Measurements from ENCODE around the gene CCDC120.

Gene CCDC120

DNA sequence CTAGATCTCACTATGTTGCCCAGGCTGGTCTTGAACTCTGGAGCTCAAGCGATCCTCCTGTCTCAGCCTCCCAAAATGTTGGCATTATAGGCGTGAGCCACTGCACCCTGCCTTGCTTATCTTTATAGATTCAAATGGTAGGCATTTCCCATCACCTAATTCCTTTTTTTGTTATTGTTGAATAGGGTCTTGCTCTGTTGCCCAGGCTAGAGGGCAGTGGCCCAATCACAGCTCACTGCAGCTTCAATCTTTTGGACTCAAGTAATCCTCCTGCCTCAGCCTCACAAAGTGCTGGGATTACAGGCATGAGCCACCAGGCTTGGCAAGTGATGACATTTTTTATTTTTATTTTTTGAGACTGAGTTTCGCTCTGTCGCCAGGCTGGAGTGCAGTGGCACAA is 37.6 kb downstream of the CCDC120 start:
- H3K4me3 Mint-ChIP-seq, result no peak overlapping the region
- no peaks in the 10 kb centered on the region for H3K9me3 Mint-ChIP-seq
- H3K36me3 Mint-ChIP-seq (ENCODE audit: insufficient read depth), result peaks cover 18% of the 10 kb centered on the region
- no peaks in the 10 kb centered on the region for H3K27me3 Mint-ChIP-seq
- peaks cover 0 to 5% of the 10 kb centered on the region in 2 donors for H3K4me1 Mint-ChIP-seq (ENCODE audit: low read depth in 2 of 2)
- DNase-seq, result no peak
- ATAC-seq (replicated peaks), result no peak
- no peak overlapping the region for H3K27ac Mint-ChIP-seq

DNA sequence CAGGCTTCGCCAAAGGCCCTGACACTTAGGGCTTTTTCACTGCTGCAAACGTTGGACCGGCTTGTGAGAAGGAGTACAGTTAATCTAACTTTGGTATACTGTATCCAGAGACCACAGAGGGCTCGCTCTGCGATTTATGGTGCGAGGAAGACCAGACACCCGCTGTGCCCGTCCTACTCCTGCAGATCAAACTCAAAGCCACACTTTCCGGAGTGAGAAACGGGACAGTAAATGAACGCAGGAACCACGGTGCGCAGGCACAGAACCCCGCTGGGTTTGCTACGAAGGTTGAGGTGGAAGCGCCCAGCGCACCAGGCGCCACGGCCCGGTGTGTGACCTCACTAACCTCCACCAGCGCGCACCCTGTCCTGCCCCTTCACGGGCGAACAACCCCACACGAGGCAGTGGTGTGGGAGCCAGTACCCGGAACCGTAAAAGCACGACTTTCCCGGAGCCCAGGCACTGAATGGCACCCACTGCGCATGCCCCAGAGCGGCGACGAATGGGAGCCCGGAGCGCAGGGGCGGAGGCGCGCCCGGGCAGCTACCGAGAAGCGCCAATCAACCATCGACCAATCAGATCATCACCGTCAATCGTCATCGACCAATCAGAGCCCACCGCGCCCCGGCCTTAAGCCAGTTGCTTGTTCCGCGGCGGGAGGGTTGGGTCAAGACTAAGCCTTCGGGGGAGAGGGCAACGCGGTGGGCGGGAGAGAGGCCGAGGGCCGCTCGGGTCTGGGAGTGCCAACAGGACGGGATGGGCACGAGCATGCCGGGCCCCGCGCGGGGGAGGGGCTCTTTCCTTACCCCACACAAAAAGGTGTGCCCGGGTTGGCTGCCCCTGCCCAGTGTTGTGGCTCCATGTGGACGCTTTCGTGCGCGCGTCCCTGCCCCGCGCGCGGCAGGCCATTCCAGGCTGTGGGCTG is 42.2 kb downstream of the CCDC120 start:
- DNase-seq (peak; percentile 78 to 83 (median 83)), ATAC-seq (replicated peaks) (peak; percentile 88)
- Mint-ChIP-seq H3K9me3 (no peaks in the 10 kb centered on the region), H3K36me3 (ENCODE audit: insufficient read depth) (peaks cover 29% of the 10 kb centered on the region), H3K27me3 (no peaks in the 10 kb centered on the region), H3K4me3 (peak overlapping the region; percentile 77 to 80), H3K27ac (peak overlapping the region; percentile 84 to 87), H3K4me1 (ENCODE audit: low read depth in 2 of 2) (peaks cover 0 to 7% of the 10 kb centered on the region in 2 donors)

DNA sequence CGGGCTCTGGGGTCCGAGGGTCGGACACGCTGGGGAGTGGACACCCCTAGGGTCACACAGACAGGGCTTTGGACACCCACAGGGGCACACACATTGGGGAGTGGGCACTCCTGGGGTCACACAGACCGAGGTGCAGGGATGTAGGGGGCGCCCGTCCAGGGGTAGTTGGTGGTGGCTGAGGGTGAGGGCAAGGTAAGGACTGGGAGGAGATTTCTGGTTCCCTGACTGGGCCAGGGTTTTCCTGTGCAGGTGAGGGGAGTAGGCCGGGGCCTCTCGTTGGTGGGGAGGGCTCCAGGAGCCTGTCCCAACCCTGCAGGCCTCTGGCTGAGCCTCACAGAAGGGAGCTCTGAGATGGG is 42.8 kb downstream of the CCDC120 start:
- Mint-ChIP-seq H3K4me3 (peak overlapping the region; percentile 77 to 80), H3K36me3 (ENCODE audit: insufficient read depth) (peaks cover 29% of the 10 kb centered on the region), H3K4me1 (ENCODE audit: low read depth in 2 of 2) (peaks cover 0 to 7% of the 10 kb centered on the region in 2 donors), H3K27me3 (no peaks in the 10 kb centered on the region), H3K9me3 (no peaks in the 10 kb centered on the region), H3K27ac (peak overlapping the region; percentile 84 to 87)
- ATAC-seq (replicated peaks), result no peak
- DNase-seq, result no peak

DNA sequence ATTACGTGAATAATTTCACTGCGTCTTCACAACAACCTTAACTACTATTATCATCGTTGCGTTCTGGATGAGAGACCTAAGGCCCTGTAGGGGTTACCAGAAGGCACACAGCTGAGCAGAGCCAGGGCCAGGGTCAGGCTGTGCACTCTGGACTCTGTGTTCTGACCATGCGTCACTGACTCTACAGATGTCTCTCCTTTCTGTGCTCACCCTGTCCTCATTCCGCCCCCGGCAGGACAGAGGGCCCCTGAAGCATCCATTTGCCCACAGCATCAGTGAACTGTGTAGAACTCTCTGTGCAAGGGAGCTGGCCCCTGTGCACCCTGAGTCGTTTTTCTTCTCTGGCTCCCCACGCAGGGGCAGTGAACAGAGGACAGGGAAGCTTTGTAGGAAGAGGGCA is 43.4 kb downstream of the CCDC120 start:
- H3K4me1 Mint-ChIP-seq (ENCODE audit: low read depth in 2 of 2), result peaks cover 0 to 7% of the 10 kb centered on the region in 2 donors
- peaks cover 29% of the 10 kb centered on the region for H3K36me3 Mint-ChIP-seq (ENCODE audit: insufficient read depth)
- no peaks in the 10 kb centered on the region for H3K27me3 Mint-ChIP-seq
- peak overlapping the region; percentile 77 to 80 for H3K4me3 Mint-ChIP-seq
- H3K9me3 Mint-ChIP-seq, result no peaks in the 10 kb centered on the region
- no peak for ATAC-seq (replicated peaks)
- H3K27ac Mint-ChIP-seq, result no peak overlapping the region
- no peak for DNase-seq

DNA sequence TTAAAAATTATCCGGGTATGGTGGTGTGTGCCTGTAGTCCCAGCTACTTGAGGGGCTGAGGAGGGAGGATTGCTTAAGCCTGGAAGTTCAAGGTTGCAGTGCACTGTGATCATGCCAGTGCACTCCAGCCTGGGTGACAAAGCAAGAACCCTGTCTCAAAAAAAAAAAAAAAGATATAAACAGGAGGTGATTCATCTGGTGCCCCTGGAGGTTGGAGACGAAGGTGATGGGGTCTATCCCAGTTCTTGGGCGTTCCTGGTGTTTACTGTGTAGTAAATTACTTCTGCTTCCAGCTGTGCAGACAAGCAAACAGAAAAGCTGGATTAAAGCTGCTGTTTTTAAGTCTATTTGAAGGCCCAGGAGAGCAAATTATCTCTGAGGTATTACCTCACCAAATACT is 44.8 kb downstream of the CCDC120 start:
- H3K9me3 Mint-ChIP-seq, result no peaks in the 10 kb centered on the region
- ATAC-seq (replicated peaks), result no peak
- no peak overlapping the region for H3K4me3 Mint-ChIP-seq
- H3K27ac Mint-ChIP-seq, result no peak overlapping the region
- DNase-seq, result no peak
- peaks cover 0 to 7% of the 10 kb centered on the region in 2 donors for H3K4me1 Mint-ChIP-seq (ENCODE audit: low read depth in 2 of 2)
- H3K27me3 Mint-ChIP-seq, result no peaks in the 10 kb centered on the region
- peaks cover 43% of the 10 kb centered on the region for H3K36me3 Mint-ChIP-seq (ENCODE audit: insufficient read depth)

DNA sequence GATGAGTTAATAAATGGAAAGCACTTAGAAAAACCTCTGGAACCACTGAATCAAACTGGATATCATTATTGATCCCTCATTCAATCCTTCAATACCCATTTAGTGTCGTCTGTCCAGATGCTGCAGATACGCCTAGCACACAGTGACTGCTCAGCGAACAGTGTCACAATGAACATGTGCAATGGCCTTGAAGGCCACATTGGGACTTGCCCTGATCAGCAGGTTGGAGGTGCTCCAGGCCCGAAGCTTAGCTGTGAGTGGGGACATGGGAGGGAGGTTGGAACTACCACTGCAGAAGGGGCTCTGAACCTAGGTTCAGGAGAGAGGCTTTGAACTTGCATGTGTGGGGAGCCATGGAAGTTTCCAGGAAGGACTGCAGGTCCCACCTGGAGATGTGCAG is 47.5 kb downstream of the CCDC120 start:
- peaks cover 0 to 3% of the 10 kb centered on the region in 2 donors for H3K4me1 Mint-ChIP-seq (ENCODE audit: low read depth in 2 of 2)
- DNase-seq (no peak), ATAC-seq (replicated peaks) (no peak)
- no peaks in the 10 kb centered on the region for H3K27me3 Mint-ChIP-seq
- H3K9me3 Mint-ChIP-seq, result no peaks in the 10 kb centered on the region
- H3K36me3 Mint-ChIP-seq (ENCODE audit: insufficient read depth), result peaks cover 38% of the 10 kb centered on the region
- H3K27ac Mint-ChIP-seq, result no peak overlapping the region
- no peak overlapping the region for H3K4me3 Mint-ChIP-seq

DNA sequence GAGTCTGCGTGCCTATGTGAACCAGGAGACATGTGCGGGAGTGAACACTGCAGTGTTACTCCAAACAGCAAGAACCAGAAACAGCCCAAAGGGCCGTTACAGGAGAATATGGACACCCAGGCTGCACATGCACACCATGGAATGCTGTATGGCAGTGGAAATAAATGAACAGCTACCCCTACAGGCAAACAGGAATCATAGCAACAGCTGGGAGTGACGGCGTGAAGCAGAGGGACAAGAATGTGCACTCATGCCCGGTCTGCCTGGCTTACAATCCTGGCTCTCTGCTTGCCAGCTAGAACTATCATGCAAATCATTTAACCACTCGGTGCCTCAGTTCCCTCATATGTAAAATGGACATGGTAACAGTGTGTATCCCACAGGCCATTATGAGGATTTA is 48.1 kb downstream of the CCDC120 start:
- DNase-seq, result no peak
- no peaks in the 10 kb centered on the region for H3K27me3 Mint-ChIP-seq
- no peaks in the 10 kb centered on the region for H3K4me1 Mint-ChIP-seq (ENCODE audit: low read depth in 2 of 2)
- no peak overlapping the region for H3K27ac Mint-ChIP-seq
- no peak overlapping the region for H3K4me3 Mint-ChIP-seq
- peak; percentile 43 for ATAC-seq (replicated peaks)
- H3K36me3 Mint-ChIP-seq (ENCODE audit: insufficient read depth), result peaks cover 37% of the 10 kb centered on the region
- no peaks in the 10 kb centered on the region for H3K9me3 Mint-ChIP-seq

DNA sequence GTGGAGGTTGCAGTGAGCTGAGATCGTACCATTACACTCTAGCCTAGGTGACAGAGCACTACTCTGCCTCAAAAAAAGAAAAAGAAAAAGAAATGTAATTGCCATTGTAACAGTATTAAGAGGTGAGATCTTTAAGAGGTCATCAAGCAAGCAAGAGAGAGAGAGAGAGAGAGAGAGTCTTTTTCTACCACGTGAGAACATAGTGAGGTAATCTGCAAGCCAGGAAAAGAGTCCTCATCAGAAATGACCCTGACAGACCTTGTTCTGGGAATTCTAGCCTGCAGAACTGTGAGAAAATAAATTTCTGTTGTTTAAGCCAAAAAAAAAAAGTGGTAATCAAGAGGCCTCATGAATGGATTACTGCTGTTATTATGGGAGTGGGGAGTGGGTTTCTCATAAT is 49.8 kb downstream of the CCDC120 start:
- H3K4me1 Mint-ChIP-seq (ENCODE audit: low read depth in 2 of 2), result no peaks in the 10 kb centered on the region
- ATAC-seq (replicated peaks), result no peak
- H3K4me3 Mint-ChIP-seq, result no peak overlapping the region
- no peaks in the 10 kb centered on the region for H3K9me3 Mint-ChIP-seq
- H3K36me3 Mint-ChIP-seq (ENCODE audit: insufficient read depth), result peaks cover 45% of the 10 kb centered on the region
- no peak overlapping the region for H3K27ac Mint-ChIP-seq
- DNase-seq, result no peak
- H3K27me3 Mint-ChIP-seq, result no peaks in the 10 kb centered on the region

DNA sequence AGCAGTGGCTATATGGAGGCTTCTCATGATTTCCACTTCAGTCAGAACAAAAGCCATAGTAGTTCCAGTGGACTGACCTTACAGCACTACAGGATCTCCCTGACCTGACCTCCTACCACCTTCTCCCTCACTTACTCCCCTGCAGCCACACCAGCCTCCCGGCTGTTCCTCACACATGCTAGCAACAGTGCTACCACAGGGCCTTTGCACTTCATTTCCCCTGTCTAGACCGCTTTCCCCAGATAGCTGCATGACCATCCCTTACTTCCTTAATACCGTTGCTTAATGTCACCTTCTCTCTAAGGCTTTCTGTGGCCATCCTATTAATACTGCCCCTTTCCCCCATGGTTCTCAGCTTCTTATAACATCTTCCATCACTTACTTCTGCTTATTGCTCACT is 51.6 kb downstream of the CCDC120 start:
- peak overlapping the region in 1 of 2 donors; percentile 85 for H3K27ac Mint-ChIP-seq
- H3K27me3 Mint-ChIP-seq, result no peaks in the 10 kb centered on the region
- H3K36me3 Mint-ChIP-seq (ENCODE audit: insufficient read depth), result peaks cover 56% of the 10 kb centered on the region
- H3K4me1 Mint-ChIP-seq (ENCODE audit: low read depth in 2 of 2), result no peaks in the 10 kb centered on the region
- ATAC-seq (replicated peaks) (no peak), DNase-seq (no peak)
- H3K9me3 Mint-ChIP-seq, result no peaks in the 10 kb centered on the region
- no peak overlapping the region for H3K4me3 Mint-ChIP-seq

DNA sequence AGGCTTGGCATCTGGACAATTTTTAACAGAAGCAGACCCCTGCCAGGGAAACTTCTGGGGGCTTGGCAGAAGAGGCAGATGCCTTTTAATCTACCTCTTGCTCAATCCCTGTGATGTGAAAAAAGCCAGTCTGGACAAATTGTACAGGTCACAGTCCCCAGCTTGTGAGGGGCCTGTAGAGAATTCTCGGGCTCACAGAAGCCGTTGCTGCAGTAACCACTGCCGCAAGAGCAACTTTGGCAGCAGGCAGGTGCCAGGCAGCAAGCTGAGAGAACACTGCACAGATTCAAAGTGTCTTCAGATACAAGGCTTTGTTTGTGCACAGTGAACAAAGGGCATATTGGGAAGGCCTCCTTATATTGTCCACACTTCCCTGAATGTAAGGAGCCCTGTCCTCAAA is 53.0 kb downstream of the CCDC120 start:
- H3K4me3 Mint-ChIP-seq, result no peak overlapping the region
- H3K36me3 Mint-ChIP-seq (ENCODE audit: insufficient read depth), result peaks cover 68% of the 10 kb centered on the region
- no peak for ATAC-seq (replicated peaks)
- no peaks in the 10 kb centered on the region for H3K27me3 Mint-ChIP-seq
- H3K4me1 Mint-ChIP-seq (ENCODE audit: low read depth in 2 of 2), result peaks cover 6 to 9% of the 10 kb centered on the region in 2 donors
- H3K9me3 Mint-ChIP-seq, result no peaks in the 10 kb centered on the region
- no peak overlapping the region for H3K27ac Mint-ChIP-seq
- no peak for DNase-seq

DNA sequence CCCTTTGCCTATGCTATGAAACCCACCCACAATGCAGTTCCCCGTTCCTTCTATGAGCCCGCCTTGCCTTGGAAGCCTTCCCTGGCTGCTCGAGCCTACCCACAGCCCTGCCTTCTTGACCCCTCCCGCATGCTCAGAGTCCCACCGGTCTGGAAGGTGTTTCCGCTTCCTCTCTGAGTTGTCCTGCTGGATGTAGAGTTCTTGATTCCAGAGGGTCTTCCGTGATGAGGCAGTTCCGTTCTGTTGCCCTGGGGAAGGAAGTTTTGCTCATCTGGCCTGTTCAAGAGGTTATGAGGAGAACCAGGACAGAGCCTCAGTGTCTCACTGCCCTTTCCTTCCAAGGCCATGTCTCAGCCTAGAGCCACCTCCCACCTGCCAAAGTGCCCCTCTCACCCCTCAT is 57.3 kb downstream of the CCDC120 start:
- Mint-ChIP-seq H3K27me3 (no peaks in the 10 kb centered on the region), H3K4me1 (ENCODE audit: low read depth in 2 of 2) (peaks cover 18 to 19% of the 10 kb centered on the region in 2 donors), H3K27ac (peak overlapping the region in 1 of 2 donors; percentile 80), H3K9me3 (no peaks in the 10 kb centered on the region), H3K4me3 (peak overlapping the region; percentile 79 to 84), H3K36me3 (ENCODE audit: insufficient read depth) (peaks cover 64% of the 10 kb centered on the region)
- ATAC-seq (replicated peaks) (no peak), DNase-seq (no peak)

DNA sequence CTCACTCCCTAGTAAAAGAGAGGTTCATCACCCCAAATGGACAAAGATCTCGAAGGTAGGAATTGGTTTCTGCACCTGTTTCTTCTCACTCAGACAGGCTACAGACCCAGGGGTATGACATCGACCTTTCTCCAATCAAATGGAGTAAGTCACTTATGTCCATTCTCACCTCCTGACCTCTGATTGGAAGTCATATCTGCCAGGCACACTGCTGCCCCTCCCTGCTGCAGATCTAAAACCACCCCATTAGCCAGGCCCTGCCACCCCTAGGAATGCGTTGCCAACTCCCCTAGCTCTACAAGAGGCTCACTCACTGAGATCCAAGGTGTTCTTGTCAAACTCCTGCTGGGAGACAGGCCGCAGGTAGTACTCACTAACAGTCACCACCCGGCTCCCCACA is 57.9 kb downstream of the CCDC120 start:
- H3K4me3 Mint-ChIP-seq, result peak overlapping the region; percentile 79 to 84
- H3K27ac Mint-ChIP-seq, result peak overlapping the region in 1 of 2 donors; percentile 80
- DNase-seq (no peak), ATAC-seq (replicated peaks) (no peak)
- H3K4me1 Mint-ChIP-seq (ENCODE audit: low read depth in 2 of 2), result peaks cover 20% of the 10 kb centered on the region in 2 donors
- H3K9me3 Mint-ChIP-seq, result no peaks in the 10 kb centered on the region
- H3K27me3 Mint-ChIP-seq, result no peaks in the 10 kb centered on the region
- peaks cover 65% of the 10 kb centered on the region for H3K36me3 Mint-ChIP-seq (ENCODE audit: insufficient read depth)

DNA sequence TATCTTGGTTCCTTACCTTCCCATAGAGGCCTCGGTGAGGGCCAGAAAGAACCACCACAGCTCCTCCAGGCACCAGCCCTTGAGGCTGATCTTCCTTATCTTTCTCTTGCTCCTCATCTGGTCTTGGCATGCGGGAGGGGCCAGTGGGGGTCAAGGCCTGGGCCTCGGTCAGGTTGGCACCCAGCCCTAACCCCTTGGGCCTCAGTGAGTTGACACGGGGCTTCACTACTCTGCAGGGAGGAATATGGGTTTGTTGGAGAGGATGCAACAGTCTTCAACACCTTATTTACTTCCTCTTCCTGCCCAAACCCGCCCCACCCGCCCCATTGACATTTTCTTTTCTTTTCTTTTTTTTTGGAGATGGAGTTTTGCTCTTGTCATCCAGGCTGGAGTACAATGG is 58.8 kb downstream of the CCDC120 start:
- H3K36me3 Mint-ChIP-seq (ENCODE audit: insufficient read depth), result peaks cover 69% of the 10 kb centered on the region
- DNase-seq (no peak), ATAC-seq (replicated peaks) (peak; percentile 37)
- H3K27ac Mint-ChIP-seq, result peak overlapping the region; percentile 77 to 80
- H3K27me3 Mint-ChIP-seq, result no peaks in the 10 kb centered on the region
- H3K4me1 Mint-ChIP-seq (ENCODE audit: low read depth in 2 of 2), result peaks cover 21 to 24% of the 10 kb centered on the region in 2 donors
- no peaks in the 10 kb centered on the region for H3K9me3 Mint-ChIP-seq
- H3K4me3 Mint-ChIP-seq, result peak overlapping the region; percentile 79 to 84
